GM12892 (cell line): ENCODE results near the gene GNG13.

Experiments used
- POLR2A ChIP-seq: IDR thresholded peaks from 2 replicates; pipeline ENCODE4 v1.6.1; 2011; ENCODE audit warnings: low read depth, low read length, control low read depth
- POLR2AphosphoS5 ChIP-seq: IDR thresholded peaks from 2 replicates; pipeline ENCODE4 v1.6.1; 2011; ENCODE audit warnings: low read depth, low read length, control low read depth

GRCh38 chr16:766820-767640, 33.5 kb downstream of the GNG13 start:
- TF ChIP-seq POLR2A (no peak), POLR2AphosphoS5 (no peak)
